HG03135 (cell line): ENCODE results near the gene OR2T35.
"Not testable (repeated sequence)": the region's sequence is repeated elsewhere in the genome, so short reads cannot be mapped to it uniquely, and the experiment has no call there.

Experiments used
- ATAC-seq: cut with Tn5 transposase; IDR thresholded peaks from one replicate; pipeline ENCODE4 v1.9.1; 2021; ENCODE audit warnings: mild to moderate bottlenecking, moderate library complexity; ENCODE audit not compliant: unreplicated experiment

The OR2T35 gene

GRCh38 chr1:248645178-248645577 is at the start of gene OR2T35:
OR2T35 (minus strand) TSS chr1:248645278; CDS start chr1:248639258, 6,020 bp downstream.
- ATAC-seq: not testable (repeated sequence)

GRCh38 chr1:248691567-248692155 is 46.6 kb upstream of the OR2T35 start:
- no peak for ATAC-seq

- peak; percentile 69 for ATAC-seq
These were observed 43.6 kb upstream of the OR2T35 start for GRCh38 chr1:248688527-248689298.

GRCh38 chr1:248686815-248687214 is 41.7 kb upstream of the OR2T35 start:
- peak; percentile 72 for ATAC-seq

- no peak for ATAC-seq
These were observed 36.6 kb upstream of the OR2T35 start for GRCh38 chr1:248681651-248682050.

- ATAC-seq: no peak
These were observed 24.9 kb upstream of the OR2T35 start for GRCh38 chr1:248670003-248670402.

GRCh38 chr1:248663453-248664328 is 18.6 kb upstream of the OR2T35 start:
- peak; percentile 98 for ATAC-seq

GRCh38 chr1:248656797-248657196 is 11.7 kb upstream of the OR2T35 start:
- not testable (repeated sequence) for ATAC-seq

GRCh38 chr1:248655354-248655753 is 10.3 kb upstream of the OR2T35 start, which contains the start of gene OR2T27:
OR2T27 (minus strand) TSS chr1:248655528; CDS start chr1:248650884, 4,644 bp downstream.
- ATAC-seq: peak; percentile 47

- ATAC-seq: not testable (repeated sequence)
These were observed 3.9 kb upstream of the OR2T35 start for GRCh38 chr1:248648770-248649536.

GRCh38 chr1:248642971-248643651 is 2.0 kb downstream of the OR2T35 start:
- peak; percentile 62 for ATAC-seq

GRCh38 chr1:248641583-248641982 is 3.5 kb downstream of the OR2T35 start:
- not testable (repeated sequence) for ATAC-seq

- ATAC-seq: peak; percentile 44
These were observed 4.2 kb downstream of the OR2T35 start for GRCh38 chr1:248640906-248641305.

GRCh38 chr1:248639652-248640051 is 5.4 kb downstream of the OR2T35 start:
- ATAC-seq: not testable (repeated sequence)

- not testable (repeated sequence) for ATAC-seq
These were observed 8.5 kb downstream of the OR2T35 start for GRCh38 chr1:248636612-248637011.

GRCh38 chr1:248634991-248635390 is 10.1 kb downstream of the OR2T35 start, which contains the start of gene OR2T11:
OR2T11 (minus strand) TSS chr1:248635091; CDS start chr1:248627128, 7,963 bp downstream.
- not testable (repeated sequence) for ATAC-seq

GRCh38 chr1:248631354-248632008 is 13.6 kb downstream of the OR2T35 start:
- ATAC-seq: no peak

- ATAC-seq: no peak
These were observed 14.5 kb downstream of the OR2T35 start for GRCh38 chr1:248630551-248630950.
